Cardiac fibroblast (primary cell): ENCODE data around the gene EIF5AL1.

Experiments
- DNase-seq, 2 donors: peaks; one replicate each; pipeline versions ENCODE4 v3.0.0 to v3.0.0-alpha.2; 2010; ENCODE audit warnings: low read depth in 2 of 2
- H3K4me3 ChIP-seq, 2 donors: replicated peaks in 1 of 2; 1 replicate in 1 of 2; 2 replicates in 1 of 2; pipeline ENCODE4 v1.5.1; 2011; ENCODE audit warnings: low read depth in 2 of 2, low read length in 2 of 2, mild to moderate bottlenecking in 2 of 2, moderate library complexity in 1 of 2
- CTCF ChIP-seq: IDR thresholded peaks from one replicate; pipeline ENCODE4 v1.5.1; 2011; ENCODE audit warnings: low read depth, mild to moderate bottlenecking, low read length, inconsistent platforms

The EIF5AL1 gene

GRCh38 chr10:79487296-79488194 lies 24.8 kb upstream of the EIF5AL1 start:
- no peak overlapping the region for H3K4me3 ChIP-seq
- peak; percentile 60 for TF ChIP-seq CTCF
- DNase-seq = peak; percentile 47 to 78

GRCh38 chr10:79488336-79488735 lies 24.0 kb upstream of the EIF5AL1 start:
- peak; percentile 93 to 94 for DNase-seq
- no peak overlapping the region for H3K4me3 ChIP-seq
- no peak for TF ChIP-seq CTCF

- TF ChIP-seq CTCF = no peak
- no peak for DNase-seq
- no peak overlapping the region for H3K4me3 ChIP-seq
Measured at GRCh38 chr10:79488870-79489269, 23.5 kb upstream of the EIF5AL1 start.

- peak; percentile 59 to 60 for DNase-seq
- no peak overlapping the region for H3K4me3 ChIP-seq
- no peak for TF ChIP-seq CTCF
Measured at GRCh38 chr10:79490400-79491142, 21.8 kb upstream of the EIF5AL1 start.

- no peak for DNase-seq
- H3K4me3 ChIP-seq = no peak overlapping the region
- TF ChIP-seq CTCF = no peak
Measured at GRCh38 chr10:79491143-79491835, 21.0 kb upstream of the EIF5AL1 start.

DNA sequence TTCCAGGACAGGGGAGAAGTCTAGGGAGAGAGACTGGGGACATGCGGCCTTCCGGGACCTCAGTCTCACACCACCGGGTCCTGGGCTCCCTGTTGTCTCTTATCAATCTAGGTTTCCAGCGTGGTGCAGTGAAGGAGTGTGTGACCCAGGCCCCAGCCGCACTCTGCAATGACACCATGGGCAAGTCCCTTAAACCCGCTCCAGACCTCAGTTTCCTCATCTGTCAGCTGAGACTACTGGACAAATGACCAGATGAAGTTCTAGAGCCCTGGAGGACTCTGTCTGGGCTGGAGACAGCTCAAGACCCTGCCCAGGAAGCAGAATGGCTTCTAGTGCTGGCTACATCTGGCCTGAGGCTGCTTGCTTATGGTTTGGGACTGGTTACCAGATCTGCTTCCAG lies 20.1 kb upstream of the EIF5AL1 start:
- H3K4me3 ChIP-seq = no peak overlapping the region
- no peak for DNase-seq
- TF ChIP-seq CTCF = no peak
